ENCODE measurements around the gene TTC38.

Gene TTC38

GRCh38 chr22:46280063-46280817 lies 12.4 kb downstream of the TTC38 start:
- DNase-seq, result no peak

DNA sequence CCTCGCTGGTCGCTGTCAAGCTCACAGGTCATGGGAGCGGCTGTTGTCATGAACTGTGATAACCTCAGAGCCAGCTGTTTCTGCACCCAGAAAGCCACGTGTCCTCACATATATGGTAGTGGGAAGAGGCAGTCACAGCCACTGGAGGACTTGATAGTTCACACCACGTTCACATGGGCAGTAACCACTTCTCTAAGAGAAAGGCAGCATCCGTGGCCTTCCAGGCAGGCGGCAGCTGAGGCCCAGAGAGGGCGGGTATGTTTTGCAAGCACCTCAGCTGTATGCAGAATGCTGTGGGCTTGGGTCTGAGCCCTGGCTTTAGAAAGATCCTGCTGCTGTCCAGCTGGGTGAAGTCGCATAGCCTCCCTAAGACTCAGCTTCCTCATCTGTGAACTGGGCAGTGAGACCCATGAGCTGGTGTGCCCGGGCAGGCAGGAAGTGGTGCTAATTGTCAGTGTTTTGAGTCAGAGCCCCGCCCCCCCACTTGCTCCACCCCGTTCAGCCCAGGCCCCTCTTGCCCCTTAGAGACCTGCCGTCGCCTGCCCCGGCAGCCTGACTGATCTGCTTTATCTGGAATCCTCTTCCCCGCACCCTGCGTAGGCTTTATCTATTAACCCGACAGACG lies 13.3 kb downstream of the TTC38 start:
- DNase-seq, result peak; percentile 64

- DNase-seq, result no peak
These were observed 14.3 kb downstream of the TTC38 start for GRCh38 chr22:46281866-46282678.

DNA sequence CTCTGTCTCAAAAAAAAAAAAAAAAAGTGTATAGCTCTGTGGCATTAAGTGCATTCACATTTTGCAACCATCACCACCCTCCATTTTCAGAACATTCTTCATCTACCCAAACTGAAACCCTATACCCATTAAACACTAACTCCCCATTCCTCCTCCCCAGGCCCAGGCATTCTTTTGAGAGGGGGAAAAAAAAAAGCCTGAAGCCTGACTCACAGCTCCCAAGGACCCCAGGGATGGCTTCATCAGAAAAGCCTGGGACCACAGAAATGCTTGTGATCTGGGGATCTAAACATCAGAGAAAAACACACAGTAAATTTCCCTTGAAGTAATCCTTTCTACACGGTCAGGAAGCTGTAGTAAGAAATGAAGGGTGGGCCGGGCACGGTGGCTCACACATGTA lies 18.2 kb downstream of the TTC38 start:
- no peak for DNase-seq

DNA sequence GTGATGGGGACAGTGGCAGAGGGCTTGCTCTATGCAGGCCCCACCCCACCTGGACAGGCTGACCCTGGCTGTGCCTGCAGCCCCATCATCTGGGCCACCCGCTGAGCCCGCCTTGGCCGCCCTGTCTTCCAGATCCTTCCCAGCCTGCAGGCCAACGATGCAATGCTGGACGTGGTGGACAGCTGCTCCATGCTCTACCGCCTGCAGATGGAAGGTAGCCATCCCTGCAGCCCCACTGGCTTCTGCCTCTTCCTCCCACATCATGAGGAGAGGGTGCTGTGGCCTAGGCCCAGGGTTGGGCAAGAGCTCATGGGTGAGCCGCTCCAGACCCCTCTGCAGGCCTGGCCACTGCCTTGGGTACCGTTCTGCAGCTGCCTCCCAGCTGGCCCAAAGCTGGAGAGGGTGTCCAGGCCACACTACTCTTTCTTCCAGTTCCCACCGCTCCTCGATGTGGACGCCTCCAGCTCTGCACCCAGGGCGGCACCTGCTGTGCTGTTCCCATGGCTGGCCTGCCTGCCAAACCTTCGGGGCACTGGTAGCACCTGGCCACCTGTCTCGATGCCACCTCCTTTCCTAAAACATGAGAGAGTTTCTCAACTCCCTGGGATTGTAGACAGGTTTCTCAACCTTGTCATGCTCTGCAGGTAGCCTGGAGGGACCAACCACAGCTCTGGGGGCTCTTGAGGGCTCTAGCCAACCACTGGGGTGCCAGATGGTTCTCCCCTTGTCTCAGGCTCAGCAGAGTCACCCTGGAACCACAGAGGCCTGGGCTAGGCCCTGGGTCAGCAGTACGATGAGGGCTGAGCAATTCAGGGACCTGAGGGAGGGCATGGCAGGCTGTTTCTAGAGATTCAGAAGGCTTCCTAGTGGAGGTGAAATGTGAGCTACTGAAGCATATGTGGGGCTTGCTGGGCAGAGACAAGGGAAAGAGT lies 19.4 kb downstream of the TTC38 start:
- DNase-seq, result no peak

DNA sequence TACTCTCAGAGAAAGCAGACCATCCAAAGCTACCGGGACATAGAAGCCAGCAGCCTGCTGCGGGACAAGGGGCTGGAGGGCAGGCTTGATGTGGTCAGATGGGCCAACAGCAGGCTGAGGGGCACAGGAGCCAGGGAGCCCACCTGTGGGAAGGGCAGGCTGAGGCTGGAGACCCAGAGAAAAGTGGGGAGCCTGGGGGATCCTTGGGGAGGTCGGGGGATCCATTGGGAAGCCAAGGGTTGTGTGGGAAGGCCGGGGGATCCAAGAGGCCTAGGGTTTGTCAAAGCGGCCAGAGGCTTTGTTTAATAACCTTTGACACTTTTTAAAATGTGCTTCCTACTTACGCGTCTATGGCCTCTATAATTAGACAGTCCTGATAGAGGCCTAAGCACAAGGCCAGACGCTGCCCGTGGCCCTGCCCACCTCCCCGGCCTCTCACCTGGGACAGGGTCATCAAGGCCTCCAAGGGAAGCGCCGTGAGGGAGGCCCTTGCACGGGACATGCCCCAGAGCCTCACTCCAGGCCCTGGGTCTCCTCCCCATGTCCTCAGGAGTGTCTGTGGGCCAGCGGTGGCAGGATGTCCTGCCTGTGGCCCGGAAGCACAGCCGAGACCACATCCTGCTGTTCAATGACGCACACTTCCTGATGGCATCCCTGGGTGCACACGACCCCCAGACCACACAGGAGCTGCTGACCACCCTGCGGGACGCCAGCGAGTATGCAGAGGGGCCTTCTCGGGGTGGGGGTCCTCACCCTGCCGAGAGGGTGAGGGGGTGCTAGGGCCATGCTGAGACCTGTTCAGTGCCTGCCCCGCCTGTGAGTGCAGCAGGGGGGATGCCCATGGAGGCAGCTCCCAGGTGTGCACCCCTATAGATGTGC lies 20.3 kb downstream of the TTC38 start:
- DNase-seq, result peak; percentile 52

DNA sequence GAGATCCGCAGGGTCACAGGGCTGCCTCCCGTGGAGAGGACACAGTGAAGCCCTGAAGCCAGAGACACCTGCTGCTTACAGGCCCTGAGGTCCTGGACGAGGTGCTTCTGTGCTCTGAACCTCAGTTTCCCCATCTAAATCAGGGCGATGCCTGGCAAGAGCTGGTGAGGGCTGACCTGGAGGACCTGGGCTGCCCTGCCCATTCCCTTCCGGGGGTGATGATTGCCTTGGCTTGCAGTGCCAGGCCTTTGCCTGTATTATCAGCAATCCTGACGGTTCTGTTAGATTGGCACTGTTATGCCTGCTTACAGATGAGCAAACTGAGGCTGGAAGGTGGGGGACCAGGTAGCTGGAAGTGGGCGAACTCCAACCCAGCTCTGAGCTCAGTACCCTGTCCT lies 21.0 kb downstream of the TTC38 start:
- DNase-seq, result no peak

- DNase-seq, result peak; percentile 62
These were observed 21.6 kb downstream of the TTC38 start for GRCh38 chr22:46289244-46289891.

GRCh38 chr22:46290121-46290842 lies 22.5 kb downstream of the TTC38 start:
- peak; percentile 20 for DNase-seq

- no peak for DNase-seq
These were observed 23.3 kb downstream of the TTC38 start for GRCh38 chr22:46290843-46291785.

GRCh38 chr22:46292173-46292572 lies 24.4 kb downstream of the TTC38 start:
- no peak for DNase-seq

DNA sequence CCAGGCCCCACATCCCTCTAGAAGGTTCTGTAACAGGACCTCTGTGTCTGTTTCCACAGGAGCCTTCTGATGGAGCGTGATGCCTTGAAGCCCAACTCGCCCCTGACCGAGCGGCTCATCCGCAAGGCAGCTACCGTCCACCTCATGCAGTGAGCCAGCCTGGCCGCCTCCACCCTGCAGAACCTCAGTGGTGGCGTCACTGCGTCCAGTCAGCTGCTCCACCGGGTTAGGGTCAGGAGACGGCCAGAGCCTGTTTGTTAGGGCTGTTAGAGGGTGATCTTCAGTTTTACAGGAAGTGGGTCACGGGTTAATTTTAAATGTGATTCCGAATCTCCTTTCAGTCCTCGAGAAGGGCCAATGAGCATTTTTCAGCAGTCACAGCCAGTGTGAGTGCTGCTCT lies 24.9 kb downstream of the TTC38 start:
- DNase-seq, result no peak

- no peak for DNase-seq
These were observed 25.9 kb downstream of the TTC38 start for GRCh38 chr22:46293577-46294260.

DNA sequence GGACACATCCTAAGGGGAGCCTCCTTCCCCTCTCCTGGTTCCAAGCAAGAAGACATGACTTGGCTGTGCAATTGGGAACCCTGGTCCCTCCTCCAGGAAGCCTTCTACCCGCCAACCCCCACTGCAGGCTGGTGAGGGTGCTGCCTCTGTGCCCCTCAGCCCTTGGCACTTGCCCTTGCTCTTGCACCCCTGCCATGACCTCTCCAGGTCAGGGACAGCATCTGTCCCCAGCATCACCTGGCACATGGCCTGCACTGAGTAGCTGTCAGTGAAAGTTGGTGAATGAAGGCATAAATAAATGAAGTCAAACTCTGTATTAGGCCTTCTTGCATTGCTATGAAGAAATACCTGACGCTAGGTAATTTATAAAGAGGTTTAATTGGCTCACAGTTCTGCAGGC lies 27.0 kb downstream of the TTC38 start:
- DNase-seq, result no peak

DNA sequence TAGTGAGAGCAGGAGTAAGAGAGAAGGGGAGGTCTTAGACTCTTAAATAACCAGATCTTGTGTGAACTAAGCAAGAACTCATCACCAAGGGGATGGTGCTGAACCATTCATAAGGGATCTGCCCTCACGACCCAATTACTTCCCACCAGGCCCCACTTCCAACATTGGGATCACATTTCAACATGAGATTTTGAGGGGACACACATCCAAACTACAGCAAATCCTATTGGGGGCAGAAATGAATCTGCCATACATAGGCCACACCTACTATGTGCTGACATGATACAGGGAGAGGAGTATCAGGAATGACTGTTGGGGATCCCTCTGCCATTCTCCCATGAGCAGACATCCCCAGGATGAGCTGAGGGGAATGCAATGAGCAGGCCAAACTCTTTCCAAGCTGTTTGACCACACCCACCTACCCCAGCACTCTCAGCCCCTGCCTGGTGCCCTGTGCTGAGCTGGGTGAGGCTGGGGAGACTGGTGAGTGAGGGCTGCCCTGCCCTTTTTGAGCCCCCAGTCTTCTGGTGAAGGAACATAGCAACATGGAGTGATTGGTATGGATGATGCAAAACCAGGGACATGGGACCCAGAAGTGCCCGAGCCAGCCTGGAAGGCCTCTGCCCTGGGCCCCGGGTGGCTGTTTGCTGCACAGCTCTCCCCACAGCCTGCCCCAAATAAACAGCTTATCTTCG lies 27.6 kb downstream of the TTC38 start:
- DNase-seq, result no peak

- peak; percentile 98 for DNase-seq
These were observed 28.7 kb downstream of the TTC38 start, which contains the start of gene GTSE1 for GRCh38 chr22:46296257-46297150. TSS of gene GTSE1 (plus strand) at chr22:46296870. CDS start at chr22:46297401, 531 bp downstream.

Data from CD4-positive, alpha-beta T cell treated with Interleukin-12 subunit alpha and Interleukin-12 subunit beta, for 1 hour (primary cell).